GM12891 (cell line): ENCODE measurements around the gene KPNA4.

Experiments
- DNase-seq: peaks from one replicate; pipeline ENCODE4 v3.0.0; 2011; ENCODE audit warnings: low spot score; ENCODE audit not compliant: insufficient read length
- FAIRE-seq: peaks from 2 replicates; lab custom pipeline; 2011; peaks lifted over from hg19 to GRCh38; lab: Jason Lieb, UNC
- PAX5 ChIP-seq: IDR thresholded peaks from 2 replicates; pipeline ENCODE4 v1.6.1; 2011; ENCODE audit warnings: low read length, moderate library complexity, mild to moderate bottlenecking; ENCODE audit not compliant: insufficient read depth, severe bottlenecking
- POLR2A ChIP-seq: IDR thresholded peaks from 2 replicates; pipeline ENCODE4 v1.6.1; 2011; ENCODE audit warnings: low read depth, low read length, control low read depth
- POLR2AphosphoS5 ChIP-seq: IDR thresholded peaks from 2 replicates; pipeline ENCODE4 v1.6.1; 2011; ENCODE audit warnings: low read depth, low read length, control low read depth
- POU2F2 ChIP-seq: IDR thresholded peaks from 2 replicates; pipeline ENCODE4 v1.6.1; 2011; ENCODE audit warnings: low read depth, mild to moderate bottlenecking, control low read depth, low read length, moderate library complexity
- SPI1 ChIP-seq: IDR thresholded peaks from 2 replicates; pipeline ENCODE4 v1.6.1; 2011; ENCODE audit warnings: low read depth, low read length, control low read depth
- TAF1 ChIP-seq: IDR thresholded peaks from 2 replicates; pipeline ENCODE4 v1.6.1; 2011; ENCODE audit warnings: low read depth, low read length, control low read depth

KPNA4 gene

DNA sequence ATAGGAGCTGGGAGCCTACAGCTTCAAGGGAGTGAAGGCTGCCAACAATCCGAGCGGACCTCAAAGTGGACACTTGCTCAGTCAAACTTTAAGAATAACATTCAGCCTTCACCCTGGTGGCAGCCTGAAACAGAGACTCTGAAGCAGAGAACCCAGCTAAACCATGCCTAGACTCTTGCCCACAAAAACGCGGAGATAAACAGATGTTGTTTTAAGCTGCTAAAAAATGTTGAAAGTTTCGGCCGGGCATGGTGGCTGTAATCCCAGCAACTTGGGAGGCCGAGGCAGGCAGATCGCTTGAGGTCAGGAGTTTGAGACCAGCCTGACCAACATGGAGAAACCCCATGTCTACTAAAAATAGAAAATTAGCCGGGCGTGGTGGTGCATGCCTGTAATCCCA is 86.0 kb downstream of the KPNA4 start:
- no peak for FAIRE-seq
- TF ChIP-seq PAX5, result no peak
- DNase-seq, result no peak

GRCh38 chr3:160478338-160478737 is 87.0 kb downstream of the KPNA4 start:
- DNase-seq, result no peak
- FAIRE-seq, result no peak
- no peak for TF ChIP-seq POU2F2
- no peak for TF ChIP-seq SPI1
- TF ChIP-seq POLR2AphosphoS5, result no peak
- TF ChIP-seq POLR2A, result no peak
- no peak for TF ChIP-seq TAF1
- TF ChIP-seq PAX5, result no peak

DNA sequence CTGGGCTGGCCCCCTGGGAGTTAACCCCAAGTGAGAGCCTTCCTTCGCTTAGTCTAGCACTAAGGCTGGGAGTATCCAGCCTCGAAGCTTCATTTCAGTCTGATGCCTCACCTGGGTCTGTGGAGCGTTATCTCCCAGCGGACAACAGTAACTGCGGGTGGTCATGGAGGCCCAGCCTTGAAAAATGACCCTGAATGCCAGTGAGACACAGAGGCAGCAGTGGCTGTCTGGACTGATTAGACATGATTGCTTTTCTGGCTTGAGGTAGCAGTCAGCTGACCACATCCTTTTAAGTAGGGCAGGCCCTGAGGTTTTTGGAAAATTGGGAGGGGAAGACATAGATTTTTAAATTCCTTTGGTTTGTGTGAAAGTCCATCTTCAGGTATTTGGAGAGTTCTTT is 87.6 kb downstream of the KPNA4 start:
- TF ChIP-seq POU2F2 (no peak), SPI1 (no peak), POLR2AphosphoS5 (no peak)
- no peak for FAIRE-seq
- no peak for DNase-seq

- TF ChIP-seq TAF1 (no peak), POLR2AphosphoS5 (no peak), POU2F2 (no peak), SPI1 (no peak), POLR2A (no peak), PAX5 (no peak)
- FAIRE-seq (no peak), DNase-seq (no peak)
Measured at GRCh38 chr3:160475884-160476283, 89.5 kb downstream of the KPNA4 start.

GRCh38 chr3:160475153-160475552 is 90.2 kb downstream of the KPNA4 start:
- DNase-seq (no peak), FAIRE-seq (no peak)
- TF ChIP-seq POLR2A (no peak), POU2F2 (no peak), TAF1 (no peak), POLR2AphosphoS5 (no peak), PAX5 (no peak), SPI1 (no peak)

GRCh38 chr3:160474416-160474838 is 90.9 kb downstream of the KPNA4 start:
- FAIRE-seq (no peak), DNase-seq (no peak)
- TF ChIP-seq POLR2AphosphoS5 (no peak), SPI1 (no peak), POLR2A (no peak), PAX5 (no peak), POU2F2 (no peak), TAF1 (no peak)

DNA sequence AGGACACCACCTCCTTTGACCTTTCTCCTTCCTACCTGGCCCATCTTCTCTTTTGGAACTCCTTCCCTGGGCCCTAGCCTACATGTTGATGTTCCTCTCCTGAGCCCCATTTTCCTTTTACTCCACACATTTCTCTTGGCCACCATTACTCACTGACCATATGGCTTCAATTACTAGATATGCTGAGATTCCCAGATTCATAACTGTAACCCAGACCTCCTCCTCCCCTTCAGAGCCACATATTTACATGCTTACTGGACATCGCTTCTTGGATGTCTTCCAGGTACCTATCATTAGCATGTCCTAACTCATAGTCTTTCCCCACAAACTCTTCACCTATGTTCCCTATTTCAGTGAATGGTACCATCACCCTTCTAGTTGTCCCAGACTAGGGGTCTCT is 91.4 kb downstream of the KPNA4 start:
- no peak for TF ChIP-seq SPI1
- no peak for TF ChIP-seq POU2F2
- TF ChIP-seq PAX5, result no peak
- no peak for TF ChIP-seq POLR2A
- FAIRE-seq, result no peak
- no peak for DNase-seq

DNA sequence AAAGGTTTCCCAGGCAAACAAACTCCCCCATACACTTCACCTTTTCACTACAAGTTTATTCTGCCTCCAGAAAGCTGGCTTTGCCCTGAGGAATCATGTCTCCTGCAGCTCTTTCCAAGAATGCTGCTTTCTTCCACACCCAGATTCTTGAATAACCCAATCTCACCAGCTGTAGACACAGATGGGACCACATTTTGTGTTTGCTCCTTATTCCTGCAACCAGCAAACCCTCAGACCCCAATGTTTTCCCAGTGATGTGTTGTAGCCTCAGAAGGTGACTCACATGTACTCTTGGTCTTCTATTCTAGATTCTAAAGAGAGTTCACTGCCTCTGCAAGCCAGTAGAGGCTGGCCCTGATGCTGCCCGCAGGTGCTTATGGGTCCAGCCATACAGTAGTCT is 92.2 kb downstream of the KPNA4 start:
- no peak for DNase-seq
- FAIRE-seq, result no peak
- no peak for TF ChIP-seq POU2F2
- no peak for TF ChIP-seq SPI1
- no peak for TF ChIP-seq PAX5
- no peak for TF ChIP-seq TAF1
- TF ChIP-seq POLR2AphosphoS5, result no peak
- TF ChIP-seq POLR2A, result no peak

DNA sequence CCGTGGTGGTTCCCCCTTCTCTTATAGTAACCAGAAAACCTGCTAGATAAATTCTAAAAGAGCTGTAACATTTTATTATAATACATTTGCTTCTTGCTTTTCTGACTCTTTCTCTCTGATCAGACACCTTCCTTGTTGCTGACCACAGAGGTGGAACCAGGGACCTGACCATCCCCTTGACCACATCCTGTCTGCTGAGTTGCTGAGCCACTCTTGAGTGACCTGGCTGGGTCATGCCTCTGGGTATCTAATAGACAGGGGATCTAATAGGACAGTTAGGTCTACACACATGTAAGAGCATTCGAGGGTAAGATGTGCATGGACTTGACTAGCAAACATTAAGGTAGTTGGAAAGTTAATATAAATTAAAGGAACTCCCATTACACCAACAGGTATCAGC is 93.0 kb downstream of the KPNA4 start:
- DNase-seq, result no peak
- TF ChIP-seq SPI1 (no peak), POLR2AphosphoS5 (no peak), POLR2A (no peak), POU2F2 (no peak), PAX5 (no peak), TAF1 (no peak)
- no peak for FAIRE-seq

GRCh38 chr3:160471892-160472291 is 93.5 kb downstream of the KPNA4 start:
- TF ChIP-seq PAX5 (no peak), POLR2A (no peak), SPI1 (no peak), TAF1 (no peak), POU2F2 (no peak), POLR2AphosphoS5 (no peak)
- no peak for DNase-seq
- no peak for FAIRE-seq

- DNase-seq (no peak), FAIRE-seq (no peak)
- TF ChIP-seq PAX5 (no peak), POU2F2 (no peak), TAF1 (no peak), POLR2A (no peak), SPI1 (no peak)
Measured at GRCh38 chr3:160470181-160470580, 95.2 kb downstream of the KPNA4 start.
